Measurements from ENCODE around the gene DDB1.

Gene DDB1

GRCh38 chr11:61354208-61354607, 21.3 kb upstream of the DDB1 start:
- DNase-seq, result no peak

DNA sequence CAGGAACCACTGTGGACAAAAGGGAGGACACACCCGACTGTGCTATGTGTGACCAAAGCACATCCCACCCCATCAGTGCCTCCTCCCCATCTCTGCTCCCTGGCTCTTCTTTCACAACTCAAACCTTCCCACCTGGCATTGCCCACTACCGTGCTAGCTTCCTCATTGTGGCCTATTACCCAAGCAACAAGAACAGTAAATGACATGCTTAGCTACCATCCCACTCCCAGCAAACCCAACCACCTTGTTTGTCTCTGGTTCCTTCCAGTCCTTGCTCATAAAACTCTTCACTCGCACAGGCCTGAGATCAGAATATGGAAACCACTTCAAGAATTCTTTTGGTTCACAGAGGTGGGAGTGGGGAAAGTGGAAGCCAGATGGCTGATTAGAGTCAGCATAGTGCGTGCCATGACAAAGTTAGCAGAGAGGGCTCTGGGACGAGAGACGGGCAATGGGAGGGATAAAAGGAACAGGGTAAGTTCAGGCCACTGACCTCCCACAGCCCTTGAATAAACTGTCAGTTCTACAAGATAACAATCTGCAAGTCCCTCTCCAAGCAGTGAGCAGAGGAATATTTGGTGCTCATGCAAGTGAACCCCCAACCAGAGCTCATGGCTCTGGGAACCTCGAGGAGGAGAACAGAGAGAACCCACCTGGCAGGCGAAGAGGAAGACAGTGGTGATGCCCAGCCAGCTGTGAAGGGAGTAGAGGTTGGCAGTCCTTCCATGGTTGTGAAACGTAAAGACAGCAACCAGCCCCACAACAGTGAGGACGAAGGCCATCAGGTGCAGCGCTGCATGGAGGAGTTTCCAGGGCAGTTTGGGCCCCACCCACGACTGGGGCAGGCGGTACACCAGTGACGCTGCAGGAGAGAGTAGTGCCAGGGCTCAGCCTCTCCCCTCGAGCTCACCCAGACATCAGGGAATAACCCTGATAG, 20.5 kb upstream of the DDB1 start:
- no peak for DNase-seq

GRCh38 chr11:61352038-61352437, 19.1 kb upstream of the DDB1 start:
- no peak for DNase-seq

GRCh38 chr11:61350803-61351202, 17.9 kb upstream of the DDB1 start:
- DNase-seq, result no peak

DNA sequence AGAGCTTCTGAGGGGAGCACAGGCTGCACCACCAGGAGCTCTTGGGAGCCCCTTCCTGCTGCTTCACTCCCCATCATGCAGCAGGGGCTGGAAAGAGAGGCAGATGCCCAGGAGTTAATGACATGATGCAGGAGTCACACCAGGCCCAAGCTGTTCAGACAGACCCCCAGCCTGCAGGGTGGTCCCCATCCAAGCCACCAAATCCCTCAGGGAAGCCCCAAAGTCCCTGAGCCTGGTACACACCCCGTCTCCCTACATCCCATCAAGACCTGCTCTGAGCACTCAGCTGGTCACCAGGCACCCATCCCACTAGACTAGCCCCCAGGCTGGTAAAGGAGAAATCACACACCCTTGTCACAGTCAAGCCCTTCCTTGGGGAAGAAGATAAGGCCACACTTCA, 17.4 kb upstream of the DDB1 start:
- DNase-seq, result no peak

GRCh38 chr11:61349916-61350315, 17.0 kb upstream of the DDB1 start:
- DNase-seq, result no peak

GRCh38 chr11:61349189-61349751, 16.4 kb upstream of the DDB1 start:
- no peak for DNase-seq

GRCh38 chr11:61347916-61348461, 15.1 kb upstream of the DDB1 start:
- DNase-seq, result peak in 1 of 2 donors; percentile 70

DNA sequence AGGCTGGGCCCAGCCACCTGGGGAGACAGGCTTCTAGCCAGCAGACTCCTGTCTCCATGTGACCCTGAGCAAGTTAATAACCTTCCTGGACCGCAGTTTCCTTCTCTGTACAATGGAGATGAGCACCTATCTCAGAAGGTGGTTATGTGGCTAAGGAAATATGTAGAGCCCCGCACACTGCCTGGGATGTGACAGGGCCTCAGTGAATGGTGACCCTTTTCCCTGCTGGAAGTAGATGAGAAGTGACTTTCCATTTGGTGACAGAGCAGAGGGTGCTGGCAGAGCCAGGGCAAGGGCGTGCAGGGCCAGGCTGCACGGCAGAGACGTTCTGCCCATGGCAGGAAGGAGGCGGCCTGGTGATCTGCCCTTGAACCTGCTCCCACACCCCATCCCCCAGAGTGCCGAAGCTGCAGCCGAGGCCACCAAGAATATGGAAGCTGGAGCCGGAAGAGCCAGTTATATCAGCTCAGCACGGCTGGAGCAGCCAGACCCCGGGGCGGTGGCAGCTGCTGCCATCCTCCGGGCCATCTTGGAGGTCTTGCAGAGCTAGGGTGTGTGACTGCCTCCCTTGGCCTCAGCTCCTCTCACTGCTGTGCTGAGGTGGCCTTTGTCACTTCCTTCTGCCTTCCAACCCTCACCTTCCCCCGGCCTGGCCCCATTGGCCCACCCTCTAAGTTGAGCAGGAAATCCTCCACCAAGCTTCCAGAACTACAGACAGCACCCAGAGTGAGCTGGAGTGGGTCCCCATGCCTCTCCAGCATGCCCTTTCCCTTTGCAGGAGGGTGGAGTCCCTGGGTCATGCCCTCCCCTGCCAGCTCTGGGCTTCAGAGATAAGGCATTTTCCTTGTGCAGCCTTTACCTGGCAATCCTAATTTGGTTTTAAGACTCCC, 13.3 kb upstream of the DDB1 start:
- DNase-seq, result no peak

GRCh38 chr11:61345170-61345610, 12.3 kb upstream of the DDB1 start:
- no peak for DNase-seq

- DNase-seq, result no peak
These were observed 11.2 kb upstream of the DDB1 start for GRCh38 chr11:61343792-61344745.

DNA sequence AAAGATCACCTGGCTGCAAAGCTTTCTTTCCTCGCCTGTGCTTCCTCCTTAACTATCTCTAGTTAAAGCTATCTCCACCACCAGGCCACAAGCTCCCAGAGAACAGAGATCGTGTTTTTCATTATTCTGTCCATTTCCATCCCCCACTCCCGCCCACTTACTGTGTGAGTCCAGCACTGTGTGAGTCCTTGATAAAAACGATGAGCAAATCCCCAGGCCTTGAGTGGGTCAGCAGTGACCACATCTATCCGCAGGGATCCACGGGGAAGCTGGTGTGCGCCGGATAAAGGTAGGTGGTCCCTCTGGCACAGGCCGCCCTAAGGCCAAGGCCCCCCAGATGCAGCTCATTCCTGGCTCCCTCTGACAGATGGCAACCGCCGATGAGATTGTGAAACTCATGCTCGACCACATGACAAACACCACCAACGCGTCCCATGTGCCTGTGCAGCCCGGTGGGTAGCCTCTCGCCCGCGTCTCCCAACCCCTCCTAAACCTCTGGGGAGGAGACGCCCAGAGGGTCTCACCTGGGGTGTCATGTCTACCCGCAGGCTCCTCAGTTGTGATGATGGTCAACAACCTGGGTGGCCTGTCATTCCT, 9.4 kb upstream of the DDB1 start:
- DNase-seq, result no peak

- DNase-seq, result no peak
These were observed 8.8 kb upstream of the DDB1 start for GRCh38 chr11:61341706-61342105.

- no peak for DNase-seq
These were observed 8.1 kb upstream of the DDB1 start for GRCh38 chr11:61340979-61341378.

GRCh38 chr11:61339490-61339878, 6.6 kb upstream of the DDB1 start:
- DNase-seq, result no peak

- no peak for DNase-seq
These were observed 6.0 kb upstream of the DDB1 start for GRCh38 chr11:61338783-61339489.

GRCh38 chr11:61337706-61338470, 5.0 kb upstream of the DDB1 start:
- DNase-seq, result no peak

DNA sequence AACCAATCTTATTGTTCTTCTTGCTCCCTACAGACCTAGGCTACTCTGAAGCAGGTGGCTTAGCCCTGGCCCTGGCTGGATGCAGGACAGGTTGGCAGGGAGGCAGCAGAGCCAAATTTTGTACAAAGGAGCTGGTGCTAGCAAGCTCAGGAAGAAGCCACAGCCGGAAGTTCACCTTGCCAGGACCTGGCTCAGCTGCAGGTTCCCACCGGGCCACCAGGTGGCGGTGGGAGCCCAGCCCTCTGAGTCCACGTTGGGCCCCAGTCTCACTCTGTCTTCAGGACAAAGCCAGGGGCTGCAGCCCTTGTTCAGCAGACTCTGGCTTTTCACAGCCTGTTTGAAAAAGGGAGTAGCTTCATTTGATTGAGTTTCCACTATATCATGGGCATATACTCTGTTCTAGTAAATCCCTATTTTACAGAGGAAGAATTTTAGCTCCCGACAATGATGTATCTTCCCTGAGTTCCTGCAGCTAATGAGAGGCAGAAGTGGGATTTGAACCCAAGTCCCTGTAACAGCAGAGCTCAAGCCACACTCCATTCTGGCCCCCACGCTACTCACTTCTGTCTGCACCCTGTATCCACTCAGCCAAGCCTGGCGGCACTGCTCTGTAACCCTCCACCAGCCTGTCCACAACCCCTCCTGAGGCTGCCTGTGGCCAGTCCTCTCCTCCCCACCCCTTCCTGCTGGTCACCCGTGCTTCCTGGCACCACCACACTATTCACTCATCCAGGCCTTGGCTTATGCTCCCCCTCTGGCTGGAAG, 3.4 kb upstream of the DDB1 start:
- peak; percentile 81 to 87 for DNase-seq

GRCh38 chr11:61335355-61335710, 2.4 kb upstream of the DDB1 start:
- DNase-seq, result no peak

Data from CD4-positive, alpha-beta T cell treated with Interferon alpha-2 for 1 hour (primary cell).